GM12874 (cell line): ENCODE measurements around the gene CCDC70.

Experiments
- CTCF ChIP-seq: IDR thresholded peaks from 2 replicates; pipeline ENCODE4 v1.5.1; 2011; ENCODE audit warnings: low read depth, mild to moderate bottlenecking, control low read depth, low read length, moderate library complexity; ENCODE audit not compliant: insufficient read depth

Gene CCDC70

GRCh38 chr13:51869916-51870315 lies 8.1 kb downstream of the CCDC70 start:
- no peak for TF ChIP-seq CTCF

- TF ChIP-seq CTCF = no peak
These were observed 8.8 kb downstream of the CCDC70 start for GRCh38 chr13:51870616-51871015.

GRCh38 chr13:51873117-51873798 lies 11.5 kb downstream of the CCDC70 start:
- no peak for TF ChIP-seq CTCF

GRCh38 chr13:51873837-51874236 lies 12.1 kb downstream of the CCDC70 start:
- no peak for TF ChIP-seq CTCF

- no peak for TF ChIP-seq CTCF
These were observed 12.9 kb downstream of the CCDC70 start for GRCh38 chr13:51874651-51875050.

GRCh38 chr13:51879133-51879532 lies 17.4 kb downstream of the CCDC70 start:
- no peak for TF ChIP-seq CTCF

- no peak for TF ChIP-seq CTCF
These were observed 19.5 kb downstream of the CCDC70 start for GRCh38 chr13:51881296-51881695.
